K562 (cell line): Measurements from ENCODE around the gene FSCN2. TPM values are rescaled to one million over a fixed set of nuclear protein-coding genes. Genes with fewer than 3 reads are reported as not detected.

Experiments
- CBFA2T2 ChIP-seq: fragments of 450-650 bp; conservative IDR thresholded peaks from 2 replicates; pipeline ENCODE4 v1.6.1; 2017; ENCODE audit warnings: mild to moderate bottlenecking
- CTCF ChIP-seq, 3 experiments: IDR thresholded peaks in 2 of 3; conservative IDR thresholded peaks in 1 of 3; 2 replicates each; pipeline ENCODE4 v1.5.1; 2011 to 2012; ENCODE audit warnings: low read length in 3 of 3, mild to moderate bottlenecking in 3 of 3, control low read depth in 2 of 3, improper control_type of control experiment in 1 of 3, inconsistent platforms in 1 of 3, low read depth in 1 of 3, mixed read lengths in 1 of 3, moderate library complexity in 1 of 3; ENCODE audit not compliant: insufficient read depth in 2 of 3
- ELK3 ChIP-seq: fragments of 450-650 bp; formaldehyde crosslinking; IDR thresholded peaks from 2 replicates; pipeline ENCODE4 v1.4.0; 2020; ENCODE audit warnings: mild to moderate bottlenecking
- EP300 ChIP-seq: IDR thresholded peaks from 2 replicates; pipeline ENCODE4 v1.6.1; 2012; ENCODE audit warnings: low read length, improper control_type of control experiment
- ESRRA ChIP-seq: fragments of 450-650 bp; IDR thresholded peaks from 2 replicates; pipeline ENCODE4 v1.6.1; 2014; ENCODE audit warnings: low read depth, mild to moderate bottlenecking, moderate library complexity, borderline replicate concordance
- GABPA ChIP-seq: fragments of 200-800 bp; sonication (Bioruptor generic); conservative IDR thresholded peaks from 2 replicates; pipeline ENCODE4 v1.6.1; 2016; ENCODE audit warnings: low read depth, missing genetic modification characterization, missing compliant biosample characterization
- HDAC6 ChIP-seq: IDR thresholded peaks from 2 replicates; pipeline ENCODE4 v1.6.1; 2012; ENCODE audit warnings: low read depth, mild to moderate bottlenecking, control low read depth, inconsistent platforms, low read length, moderate library complexity
- HEY1 ChIP-seq: fragments of 250-450 bp; sonication (Bioruptor Pico); IDR thresholded peaks from 2 replicates; pipeline ENCODE4 v1.5.0; 2020; ENCODE audit warnings: mild to moderate bottlenecking, moderate library complexity, borderline replicate concordance
- HMG20A ChIP-seq: fragments of 450-650 bp; formaldehyde crosslinking; conservative IDR thresholded peaks from 2 replicates; pipeline ENCODE4 v1.4.0; 2020; ENCODE audit warnings: mild to moderate bottlenecking, mixed read lengths
- HNRNPK ChIP-seq: fragments of 200-400 bp; formaldehyde crosslinking; IDR thresholded peaks from one replicate; pipeline ENCODE4 v1.6.1; 2018; ENCODE audit warnings: mild to moderate bottlenecking, low read depth, low read length; ENCODE audit not compliant: poor library complexity, severe bottlenecking
- KDM1A ChIP-seq, 2 experiments: fragments of 450-650 bp; IDR thresholded peaks; 2 replicates each; pipeline ENCODE4 v1.6.1; 2016; ENCODE audit warnings: mild to moderate bottlenecking in 2 of 2
- KLF13 ChIP-seq: fragments of 450-650 bp; IDR thresholded peaks from 2 replicates; pipeline ENCODE4 v1.6.1; 2016; ENCODE audit warnings: missing genetic modification characterization, low read depth, mild to moderate bottlenecking, missing compliant biosample characterization, moderate library complexity, borderline replicate concordance
- MEF2D ChIP-seq: conservative IDR thresholded peaks from 2 replicates; pipeline ENCODE4 v1.6.1; 2016; ENCODE audit warnings: low read depth, missing genetic modification characterization, missing compliant biosample characterization
- MYC ChIP-seq, 2 experiments: fragments of 250-450 bp in 1 of 2; sonication (Bioruptor Pico) in 1 of 2; IDR thresholded peaks; 2 replicates each; pipeline versions ENCODE4 v1.5.1 to v1.6.1; 2012 to 2021; ENCODE audit warnings: low read depth in 2 of 2, borderline replicate concordance in 1 of 2, improper control_type of control experiment in 1 of 2, low read length in 1 of 2, mild to moderate bottlenecking in 1 of 2, moderate library complexity in 1 of 2
- NR0B1 ChIP-seq: fragments of 450-650 bp; IDR thresholded peaks from one replicate; pipeline ENCODE4 v1.6.1; 2018; ENCODE audit warnings: mild to moderate bottlenecking, moderate library complexity; ENCODE audit not compliant: partially characterized antibody
- PTBP1 ChIP-seq: fragments of 200-400 bp; formaldehyde crosslinking; IDR thresholded peaks from 2 replicates; pipeline ENCODE4 v1.6.1; 2017; ENCODE audit warnings: low read depth, low read length
- PTRF ChIP-seq: fragments of 450-650 bp; IDR thresholded peaks from 2 replicates; pipeline ENCODE4 v1.6.1; 2016; ENCODE audit warnings: mild to moderate bottlenecking, missing genetic modification characterization, missing compliant biosample characterization
- RBFOX2 ChIP-seq: fragments of 200-400 bp; formaldehyde crosslinking; IDR thresholded peaks from 2 replicates; pipeline ENCODE4 v1.6.1; 2017; ENCODE audit warnings: low read depth, mild to moderate bottlenecking, low read length, moderate library complexity
- RFX5 ChIP-seq: IDR thresholded peaks from 2 replicates; pipeline ENCODE4 v1.6.1; 2011; ENCODE audit warnings: low read depth, mild to moderate bottlenecking, improper control_type of control experiment, low read length
- SMARCB1 ChIP-seq: IDR thresholded peaks from 2 replicates; pipeline ENCODE4 v1.6.1; 2011; ENCODE audit warnings: improper control_type of control experiment, low read depth; ENCODE audit not compliant: insufficient read length
- STAT5A ChIP-seq: IDR thresholded peaks from 2 replicates; pipeline ENCODE4 v1.6.1; 2012; ENCODE audit warnings: low read length, inconsistent platforms, borderline replicate concordance
- ZNF354B ChIP-seq: fragments of 250-450 bp; sonication (Bioruptor Pico); IDR thresholded peaks from 2 replicates; pipeline ENCODE4 v1.4.0; 2020
- ZNF778 ChIP-seq: fragments of 450-650 bp; formaldehyde crosslinking; IDR thresholded peaks from 2 replicates; pipeline ENCODE4 v1.4.0; 2020; ENCODE audit warnings: mild to moderate bottlenecking, moderate library complexity
- ZNF79 ChIP-seq: fragments of 250-450 bp; sonication (Bioruptor Pico); IDR thresholded peaks from 2 replicates; pipeline ENCODE4 v1.4.0; 2020; ENCODE audit warnings: low read depth, mild to moderate bottlenecking, moderate library complexity
- ZNF830 ChIP-seq: fragments of 250-450 bp; sonication (Bioruptor Pico); IDR thresholded peaks from 2 replicates; pipeline ENCODE4 v1.5.0; 2021; ENCODE audit warnings: mild to moderate bottlenecking
- polyA plus RNA-seq, 8 experiments: library from polyadenylated mRNA; depleted of rRNA in 4 of 8; stranded (reverse) in 5 of 8; unstranded in 3 of 8; fragments of >200 nt; fragmentation: Nextera tagmentation in 2 of 8; fragmentation: Illumina TruSeq in 1 of 8; extraction: Ambion mirVana in 2 of 8; extraction: Trizol in 1 of 8; gene quantifications; 2 replicates each; pipeline versions ENCODE4 v1.2.1 to v1.2.3, GENCODE V29; 2011 to 2014; ENCODE audit warnings: inconsistent platforms in 1 of 8, missing spikeins in 1 of 8
- total RNA-seq, 7 experiments: library from RNA; depleted of rRNA in 6 of 7; stranded (reverse); fragments of >200 nt in 6 of 7; fragmentation: Illumina TruSeq in 2 of 7; extraction: Trizol in 2 of 7; gene quantifications; 2 replicates each; pipeline versions ENCODE4 v1.2.1 to v1.2.3, GENCODE V29; 2011 to 2021; ENCODE audit warnings: low replicate concordance in 1 of 7

FSCN2 gene
- total and polyA plus RNA-seq, 9 of the 15 experiments (the other 6 are each of a cell fraction or from before 2014, with no cell fraction given): 0.08 TPM; not detected in 8

- TF ChIP-seq ELK3 (CRISPR knock-in tag) (no peak), HMG20A (CRISPR knock-in tag) (no peak), KLF13 (tag) (0 out of 2 replicates have a peak, but pooled peaks have one; percentile 40), STAT5A (no peak), ZNF830 (CRISPR knock-in tag) (no peak), PTRF (tag) (no peak), CTCF (IDR thresholded peaks at IDR 0.05 in 2 of 3, conservative IDR thresholded peaks at IDR 0.05 in 1 of 3; ENCODE audit: insufficient read depth in 2 of 3, low read depth in 1 of 3, low read length in 3 of 3) (no peak), HNRNPK (no peak), GABPA (tag) (peak; percentile 61), RFX5 (no peak), HDAC6 (no peak), RBFOX2 (peak; percentile 57), KDM1A (IDR thresholded peaks at IDR 0.05) (0 out of 4 replicates have a peak, but pooled peaks of 1 of the 2 experiments have one; percentile 21), MEF2D (tag) (no peak), ESRRA (no peak), HEY1 (CRISPR knock-in tag) (no peak), CBFA2T2 (no peak), EP300 (no peak), SMARCB1 (no peak), MYC (IDR thresholded peaks at IDR 0.05; ENCODE audit: low read depth, low read length) (peak; percentile 42; the same call in 1 of the 2 replicates), MYC (CRISPR knock-in tag; IDR thresholded peaks at IDR 0.05; ENCODE audit: borderline replicate concordance, low read depth) (no peak), ZNF354B (CRISPR knock-in tag) (no peak), ZNF778 (no peak), PTBP1 (no peak), ZNF79 (CRISPR knock-in tag) (no peak), NR0B1 (no peak)
Measured at GRCh38 chr17:81514739-81515529, 13.2 kb upstream of the FSCN2 start (continued).
